HG02884 (cell line): ENCODE measurements around the gene TIAM1.

Experiments
- ATAC-seq: cut with Tn5 transposase; IDR thresholded peaks from one replicate; pipeline ENCODE4 v1.9.1; 2021; ENCODE audit warnings: mild to moderate bottlenecking, moderate library complexity; ENCODE audit not compliant: unreplicated experiment

The TIAM1 gene

GRCh38 chr21:31180256-31181081, 163.6 kb downstream of the TIAM1 start:
- ATAC-seq, result no peak

GRCh38 chr21:31176725-31177124, 167.3 kb downstream of the TIAM1 start:
- no peak for ATAC-seq

GRCh38 chr21:31176080-31176551, 167.9 kb downstream of the TIAM1 start:
- ATAC-seq, result no peak

GRCh38 chr21:31173881-31174555, 170.0 kb downstream of the TIAM1 start:
- ATAC-seq, result no peak

GRCh38 chr21:31172328-31172727, 171.7 kb downstream of the TIAM1 start:
- ATAC-seq, result no peak

- ATAC-seq, result no peak
Observed at GRCh38 chr21:31164713-31165694, 179.1 kb downstream of the TIAM1 start.

GRCh38 chr21:31162827-31163226, 181.2 kb downstream of the TIAM1 start:
- no peak for ATAC-seq

- ATAC-seq, result no peak
Observed at GRCh38 chr21:31162079-31162699, 181.9 kb downstream of the TIAM1 start.

- ATAC-seq, result no peak
Observed at GRCh38 chr21:31161157-31161556, 182.9 kb downstream of the TIAM1 start.

GRCh38 chr21:31159808-31160207, 184.3 kb downstream of the TIAM1 start:
- no peak for ATAC-seq

GRCh38 chr21:31158789-31159581, 185.1 kb downstream of the TIAM1 start:
- ATAC-seq, result no peak

- ATAC-seq, result no peak
Observed at GRCh38 chr21:31157756-31158155, 186.3 kb downstream of the TIAM1 start.

GRCh38 chr21:31156662-31157061, 187.4 kb downstream of the TIAM1 start:
- no peak for ATAC-seq

GRCh38 chr21:31156169-31156568, 187.9 kb downstream of the TIAM1 start:
- no peak for ATAC-seq

GRCh38 chr21:31151156-31152045, 192.7 kb downstream of the TIAM1 start:
- no peak for ATAC-seq

- ATAC-seq, result no peak
Observed at GRCh38 chr21:31145274-31145673, 198.8 kb downstream of the TIAM1 start.

GRCh38 chr21:31143036-31143435, 201.0 kb downstream of the TIAM1 start:
- ATAC-seq, result no peak

GRCh38 chr21:31142600-31142999, 201.5 kb downstream of the TIAM1 start:
- no peak for ATAC-seq
